HCT116 (cell line): ENCODE measurements around the gene CYP27A1. TPM values are rescaled to one million over a fixed set of nuclear protein-coding genes. Genes with fewer than 3 reads are reported as not detected.
"Not testable (repeated sequence)": the region's sequence is repeated elsewhere in the genome, so short reads cannot be mapped to it uniquely, and the experiment has no call there.

Experiments
- ATAC-seq: fragments of 200-7000 bp; cut with Tn5 transposase; 2 replicates; pipeline ENCODE4 v1.9.1; 2020; ENCODE audit warnings: mild to moderate bottlenecking, moderate library complexity
- BruUV-seq: library from RNA; stranded (reverse); fragments of 400-500 nt; replicated peaks from 2 replicates; lab custom pipeline; 2021; lab: Mats Ljungman, UMichigan
- CTCF ChIA-PET: fragments of 300-600 bp; sonication (Branson Sonifier 250); formaldehyde crosslinking; loops from one replicate; lab custom pipeline; 2021; ENCODE audit warnings: antibody characterized with exemption; lab: Charles Lee
- POLR2A ChIA-PET: fragments of 300-600, 350-600 bp; sonication (Branson Sonifier 250); formaldehyde crosslinking; loops from one replicate; lab custom pipeline; 2021; ENCODE audit warnings: antibody characterized with exemption; lab: Charles Lee
- RAD21 ChIA-PET, 2 experiments: fragments of 300-600 bp; sonication (Branson Sonifier 250); formaldehyde crosslinking; loops; one replicate each; lab custom pipeline; 2023; ENCODE audit warnings: low total read pairs in 2 of 2; ENCODE audit not compliant: uncharacterized antibody in 2 of 2, unreplicated experiment in 2 of 2, low non-redundant PET in 1 of 2; lab: Charles Lee
- DNase-seq: peaks from one replicate; pipeline ENCODE4 v3.0.0-alpha.2; 2010; ENCODE audit warnings: low read depth, low spot score
- H2AFZ ChIP-seq: fragments of 200-600 bp; shearing (Covaris generic), sonication (generic); 2 replicates; pipeline ENCODE4 v1.6.1; 2017; ENCODE audit warnings: low read depth, mixed run types, mixed read lengths, antibody characterized with exemption, low read length; ENCODE audit not compliant: poor library complexity, severe bottlenecking
- H3K27ac ChIP-seq: 2 replicates; pipeline ENCODE4 v1.5.1; 2012; ENCODE audit warnings: low read depth, low read length
- H3K27me3 ChIP-seq: fragments of 200-600 bp; sonication (generic); 2 replicates; pipeline ENCODE4 v1.6.1; 2016; ENCODE audit warnings: mixed run types, low read length, mixed read lengths; ENCODE audit not compliant: insufficient read depth
- H3K36me3 ChIP-seq, 2 experiments: fragments of 200-500 bp in 1 of 2; fragments of 200-600 bp in 1 of 2; sonication (Bioruptor generic) in 1 of 2; sonication (generic) in 1 of 2; 2 replicates each; pipeline versions ENCODE4 v1.5.1 to v1.6.1; 2014 to 2016; ENCODE audit warnings: low read length in 2 of 2, inconsistent platforms in 1 of 2, mixed read lengths in 1 of 2, mixed run types in 1 of 2; ENCODE audit not compliant: insufficient read depth in 2 of 2, control insufficient read depth in 1 of 2
- H3K4me1 ChIP-seq, 2 experiments: fragments of 200-600 bp in 1 of 2; sonication (generic) in 1 of 2; 2 replicates each; pipeline versions ENCODE4 v1.5.1 to v1.6.1; 2012 to 2017; ENCODE audit warnings: low read length in 2 of 2, inconsistent platforms in 1 of 2, mild to moderate bottlenecking in 1 of 2, mixed read lengths in 1 of 2, mixed run types in 1 of 2, moderate library complexity in 1 of 2; ENCODE audit not compliant: insufficient read depth in 2 of 2, control insufficient read depth in 1 of 2
- H3K4me2 ChIP-seq: fragments of 200-600 bp; sonication (generic); 2 replicates; pipeline ENCODE4 v1.6.1; 2017; ENCODE audit warnings: mixed run types, low read length, mixed read lengths
- H3K4me3 ChIP-seq, 2 experiments: fragments of 200-600 bp in 1 of 2; sonication (generic) in 1 of 2; replicated peaks in 1 of 2; 2 replicates each; pipeline ENCODE4 v1.5.1; 2011 to 2016; ENCODE audit warnings: low read length in 2 of 2, control low read depth in 1 of 2, low read depth in 1 of 2, mild to moderate bottlenecking in 1 of 2, mixed read lengths in 1 of 2, mixed run types in 1 of 2
- H3K79me2 ChIP-seq: fragments of 200-600 bp; sonication (generic); 2 replicates; pipeline ENCODE4 v1.6.1; 2017; ENCODE audit warnings: mild to moderate bottlenecking, mixed run types, low read length, moderate library complexity, mixed read lengths; ENCODE audit not compliant: insufficient read depth
- H3K9ac ChIP-seq: fragments of 200-600 bp; sonication (generic); 2 replicates; pipeline ENCODE4 v1.6.1; 2016; ENCODE audit warnings: low read length, mixed read lengths
- H3K9me2 ChIP-seq: fragments of 200-600 bp; sonication (generic), shearing (Covaris generic); 2 replicates; pipeline ENCODE4 v1.6.1; 2017; ENCODE audit warnings: mixed run types, mild to moderate bottlenecking, moderate library complexity; ENCODE audit not compliant: insufficient read depth
- H3K9me3 ChIP-seq, 2 experiments: fragments of 200-500 bp in 1 of 2; fragments of 200-600 bp in 1 of 2; sonication (Bioruptor generic) in 1 of 2; sonication (generic) in 1 of 2; 2 replicates each; pipeline ENCODE4 v1.6.1; 2014 to 2017; ENCODE audit warnings: low read length in 2 of 2, mixed read lengths in 2 of 2, inconsistent platforms in 1 of 2, low read depth in 1 of 2, mild to moderate bottlenecking in 1 of 2, mixed run types in 1 of 2, moderate library complexity in 1 of 2; ENCODE audit not compliant: control insufficient read depth in 1 of 2, insufficient read depth in 1 of 2
- H4K20me1 ChIP-seq: fragments of 200-600 bp; sonication (generic), shearing (Covaris generic); 2 replicates; pipeline ENCODE4 v1.6.1; 2017; ENCODE audit warnings: mixed run types, mild to moderate bottlenecking, moderate library complexity; ENCODE audit not compliant: insufficient read depth
- CBX3 ChIP-seq: IDR thresholded peaks from 2 replicates; pipeline ENCODE4 v1.6.1; 2012; ENCODE audit warnings: low read depth
- EZH2 ChIP-seq: fragments of 200-600 bp; sonication (generic); IDR thresholded peaks from 2 replicates; pipeline ENCODE4 v1.6.1; 2017; ENCODE audit warnings: antibody characterized with exemption, mixed run types
- JUND ChIP-seq: IDR thresholded peaks from 2 replicates; pipeline ENCODE4 v1.6.1; 2012
- RAD21 ChIP-seq: IDR thresholded peaks from 2 replicates; pipeline ENCODE4 v1.6.1; 2012; ENCODE audit warnings: low read depth, mild to moderate bottlenecking
- REST ChIP-seq: IDR thresholded peaks from 2 replicates; pipeline ENCODE4 v1.6.1; 2012; ENCODE audit warnings: low read depth
- SIN3A ChIP-seq: IDR thresholded peaks from 2 replicates; pipeline ENCODE4 v1.6.1; 2012; ENCODE audit warnings: low read depth
- SP1 ChIP-seq: IDR thresholded peaks from 2 replicates; pipeline ENCODE4 v1.6.1; 2012; ENCODE audit warnings: low read depth
- TCF7L2 ChIP-seq: IDR thresholded peaks from 2 replicates; pipeline ENCODE4 v1.7.0; 2011; ENCODE audit warnings: borderline replicate concordance, inconsistent platforms; ENCODE audit not compliant: insufficient read depth, insufficient read length; ENCODE audit errors: extremely low read depth
- ZBTB33 ChIP-seq: IDR thresholded peaks from 2 replicates; pipeline ENCODE4 v1.6.1; 2011; ENCODE audit warnings: mild to moderate bottlenecking, low read length, moderate library complexity; ENCODE audit not compliant: insufficient replicate concordance; ENCODE audit errors: extremely low read depth
- intact Hi-C: fragments of 100-400 bp; cut with micrococcal nuclease; formaldehyde crosslinking; loops from 2 replicates; pipeline ENCODE4 v1.10.0; 2022
- total RNA-seq: library from RNA; stranded (reverse); gene quantifications from one replicate; pipeline ENCODE4 v1.2.1, GENCODE V29; 2021; ENCODE audit not compliant: unreplicated experiment
- TF ChIP-seq, protein P1 (sequence below), 3 experiments: fragments of 200-600 bp in 1 of 3; sonication (generic) in 1 of 3; IDR thresholded peaks in 2 of 3; conservative IDR thresholded peaks in 1 of 3; 2 replicates each; pipeline ENCODE4 v1.5.1; 2012 to 2017; ENCODE audit warnings: low read depth in 2 of 3, low read length in 2 of 3, antibody characterized with exemption in 1 of 3, borderline replicate concordance in 1 of 3, control low read depth in 1 of 3, mild to moderate bottlenecking in 1 of 3, mixed read lengths in 1 of 3, mixed run types in 1 of 3, moderate library complexity in 1 of 3; ENCODE audit not compliant: insufficient read depth in 1 of 3
- TF ChIP-seq, protein P2 (sequence below): IDR thresholded peaks from 2 replicates; pipeline ENCODE4 v1.6.1; 2012

The CYP27A1 gene
- total RNA-seq, 1 experiment from 2014 or later = 1.6 TPM

GRCh38 chr2:218772759-218773158 lies 9.2 kb upstream of the CYP27A1 start:
- H3K9me2 ChIP-seq, H3K27ac ChIP-seq, RAD21 ChIA-PET, H3K79me2 ChIP-seq, DNase-seq, H4K20me1 ChIP-seq, H3K36me3 ChIP-seq, H3K4me3 ChIP-seq, H3K27me3 ChIP-seq, intact Hi-C loops, H3K4me1 ChIP-seq, BruUV-seq, CTCF ChIA-PET, H2AFZ ChIP-seq, H3K9ac ChIP-seq, ATAC-seq, H3K4me2 ChIP-seq, POLR2A ChIA-PET: not testable (repeated sequence)
- H3K9me3 ChIP-seq = peaks cover 3 to 15% of the 10 kb centered on the region in 2 experiments; a peak in 2 of 4 replicates

DNA sequence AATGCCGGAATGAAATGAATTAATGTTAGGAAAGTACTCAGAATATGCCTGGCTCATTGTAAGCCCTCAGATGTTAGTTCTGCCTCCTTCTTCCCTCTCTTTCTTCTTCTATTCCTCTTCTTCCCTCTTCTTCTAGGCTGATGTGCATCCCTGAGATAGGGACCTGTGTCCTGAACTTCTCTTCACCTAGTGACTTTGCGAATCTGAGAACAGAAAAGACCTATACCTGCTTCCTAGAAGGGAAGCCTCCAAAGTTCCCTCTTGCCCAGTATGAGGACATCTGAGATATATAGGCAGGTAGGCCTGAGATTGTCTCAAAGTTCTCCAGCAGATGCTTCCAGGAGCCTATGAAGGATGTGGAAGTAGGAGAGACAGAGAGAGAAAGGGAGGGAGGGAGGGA lies 8.1 kb upstream of the CYP27A1 start:
- no peak for ATAC-seq
- H3K9me2 ChIP-seq = no peaks in the 10 kb centered on the region
- no peak for DNase-seq
- H3K4me3 ChIP-seq = no peak overlapping the region
- peaks cover 0 to 5% of the 10 kb centered on the region in 2 experiments; a peak in 2 of 4 replicates for H3K4me1 ChIP-seq
- no peaks in the 10 kb centered on the region for H4K20me1 ChIP-seq
- no peak overlapping the region for H3K9ac ChIP-seq
- RAD21 ChIA-PET = no interaction called here
- no peak overlapping the region for H2AFZ ChIP-seq
- CTCF ChIA-PET = no interaction called here
- H3K79me2 ChIP-seq = no peaks in the 10 kb centered on the region
- TF ChIP-seq, protein P1, sequence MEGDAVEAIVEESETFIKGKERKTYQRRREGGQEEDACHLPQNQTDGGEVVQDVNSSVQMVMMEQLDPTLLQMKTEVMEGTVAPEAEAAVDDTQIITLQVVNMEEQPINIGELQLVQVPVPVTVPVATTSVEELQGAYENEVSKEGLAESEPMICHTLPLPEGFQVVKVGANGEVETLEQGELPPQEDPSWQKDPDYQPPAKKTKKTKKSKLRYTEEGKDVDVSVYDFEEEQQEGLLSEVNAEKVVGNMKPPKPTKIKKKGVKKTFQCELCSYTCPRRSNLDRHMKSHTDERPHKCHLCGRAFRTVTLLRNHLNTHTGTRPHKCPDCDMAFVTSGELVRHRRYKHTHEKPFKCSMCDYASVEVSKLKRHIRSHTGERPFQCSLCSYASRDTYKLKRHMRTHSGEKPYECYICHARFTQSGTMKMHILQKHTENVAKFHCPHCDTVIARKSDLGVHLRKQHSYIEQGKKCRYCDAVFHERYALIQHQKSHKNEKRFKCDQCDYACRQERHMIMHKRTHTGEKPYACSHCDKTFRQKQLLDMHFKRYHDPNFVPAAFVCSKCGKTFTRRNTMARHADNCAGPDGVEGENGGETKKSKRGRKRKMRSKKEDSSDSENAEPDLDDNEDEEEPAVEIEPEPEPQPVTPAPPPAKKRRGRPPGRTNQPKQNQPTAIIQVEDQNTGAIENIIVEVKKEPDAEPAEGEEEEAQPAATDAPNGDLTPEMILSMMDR (IDR thresholded peaks at IDR 0.05 in 2 of 3, conservative IDR thresholded peaks at IDR 0.05 in 1 of 3; ENCODE audit: borderline replicate concordance in 1 of 3, insufficient read depth in 1 of 3, low read depth in 2 of 3, low read length in 2 of 3) = no peak
- TF ChIP-seq JUND (no peak), CBX3 (no peak), SIN3A (no peak), EZH2 (no peak), REST (no peak), RAD21 (no peak), TCF7L2 (no peak), SP1 (no peak), ZBTB33 (no peak)
- TF ChIP-seq, protein P2, sequence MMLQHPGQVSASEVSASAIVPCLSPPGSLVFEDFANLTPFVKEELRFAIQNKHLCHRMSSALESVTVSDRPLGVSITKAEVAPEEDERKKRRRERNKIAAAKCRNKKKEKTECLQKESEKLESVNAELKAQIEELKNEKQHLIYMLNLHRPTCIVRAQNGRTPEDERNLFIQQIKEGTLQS = no peak
- no TSS peak for BruUV-seq
- H3K4me2 ChIP-seq = no peak overlapping the region
- POLR2A ChIA-PET = no interaction called here
- H3K27ac ChIP-seq = no peak overlapping the region
- no peaks in the 10 kb centered on the region; a peak in 1 of 4 replicates for H3K36me3 ChIP-seq
- H3K9me3 ChIP-seq = peaks cover 3 to 18% of the 10 kb centered on the region in 2 experiments; a peak in 2 of 4 replicates
- H3K27me3 ChIP-seq = no peaks in the 10 kb centered on the region
- intact Hi-C loops = no loop called here
